ENCODE measurements around the gene ELOB.

The ELOB gene

DNA sequence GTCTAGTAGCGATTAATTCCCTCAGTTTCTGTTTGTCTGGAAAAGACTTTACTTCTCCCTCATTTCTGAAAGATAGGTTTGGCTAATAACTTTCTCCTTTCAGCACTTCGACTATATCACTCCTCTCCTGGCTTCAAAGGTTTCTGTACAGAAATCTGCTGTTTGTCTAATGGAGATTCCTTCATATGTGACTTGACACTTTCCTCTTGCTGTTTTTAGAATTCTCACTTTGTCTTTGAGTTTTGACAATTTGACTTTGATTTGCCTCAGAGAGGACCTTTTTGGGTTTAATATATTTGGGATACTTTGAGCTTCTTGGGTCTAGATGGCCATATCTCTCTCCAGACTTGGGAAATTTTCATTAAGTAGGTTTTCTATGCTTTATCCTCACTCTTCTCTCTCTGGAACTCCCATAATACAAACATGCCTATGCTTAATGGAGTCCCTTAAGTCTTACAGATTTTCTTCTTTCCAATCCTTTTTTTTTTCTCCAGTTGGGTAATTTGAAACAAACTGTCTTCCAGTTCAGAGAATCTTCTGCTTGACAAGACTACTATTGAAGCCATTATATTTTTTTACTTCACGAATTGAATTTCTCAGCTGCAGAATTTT, 32.2 kb upstream of the ELOB start:
- Histone ChIP-seq H3K27ac (ENCODE audit: insufficient read depth, low read depth, low read length, poor library complexity, severe bottlenecking) (no peak overlapping the region), H3K27me3 (ENCODE audit: control insufficient read depth, insufficient read depth, low read length, poor library complexity, severe bottlenecking) (no peaks in the 10 kb centered on the region), H3K36me3 (ENCODE audit: control insufficient read depth, insufficient read depth, low read length) (no peaks in the 10 kb centered on the region), H3K9me3 (ENCODE audit: control insufficient read depth, low read length) (no peaks in the 10 kb centered on the region), H3K4me1 (ENCODE audit: control insufficient read depth, insufficient read depth, low read length) (no peaks in the 10 kb centered on the region), H3K4me3 (ENCODE audit: insufficient read depth, low read depth, low read length) (no peak overlapping the region)
- 89 to 96% methylated on average over 3 of the region's 3 CpGs for WGBS, 2 experiments

DNA sequence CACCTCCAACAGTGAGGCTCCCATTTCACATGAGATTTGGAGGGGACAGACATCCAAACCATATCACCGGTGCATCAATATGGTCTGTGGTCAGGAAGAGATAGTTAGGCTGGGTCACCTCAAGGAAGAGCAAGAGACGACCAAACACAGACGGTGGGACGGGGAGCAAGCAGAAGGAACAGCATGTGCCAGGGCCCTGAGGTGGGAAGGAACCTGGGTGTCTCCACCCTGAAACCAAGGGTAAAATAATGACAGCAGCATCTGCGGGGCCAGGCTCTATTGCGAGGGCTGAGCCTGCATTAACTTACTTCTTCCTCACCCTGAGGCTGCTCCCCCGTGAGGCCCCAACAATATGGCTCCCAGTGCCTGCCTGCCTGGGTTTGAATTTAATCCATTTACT, 31.1 kb upstream of the ELOB start:
- no peaks in the 10 kb centered on the region for H3K36me3 ChIP-seq (ENCODE audit: control insufficient read depth, insufficient read depth, low read length)
- H3K9me3 ChIP-seq (ENCODE audit: control insufficient read depth, low read length): no peaks in the 10 kb centered on the region
- H3K4me3 ChIP-seq (ENCODE audit: insufficient read depth, low read depth, low read length): no peak overlapping the region
- no peaks in the 10 kb centered on the region for H3K4me1 ChIP-seq (ENCODE audit: control insufficient read depth, insufficient read depth, low read length)
- no peak overlapping the region for H3K27ac ChIP-seq (ENCODE audit: insufficient read depth, low read depth, low read length, poor library complexity, severe bottlenecking)
- 93% methylated on average over 7 of the region's 7 CpGs for WGBS, 2 experiments
- no peaks in the 10 kb centered on the region for H3K27me3 ChIP-seq (ENCODE audit: control insufficient read depth, insufficient read depth, low read length, poor library complexity, severe bottlenecking)

DNA sequence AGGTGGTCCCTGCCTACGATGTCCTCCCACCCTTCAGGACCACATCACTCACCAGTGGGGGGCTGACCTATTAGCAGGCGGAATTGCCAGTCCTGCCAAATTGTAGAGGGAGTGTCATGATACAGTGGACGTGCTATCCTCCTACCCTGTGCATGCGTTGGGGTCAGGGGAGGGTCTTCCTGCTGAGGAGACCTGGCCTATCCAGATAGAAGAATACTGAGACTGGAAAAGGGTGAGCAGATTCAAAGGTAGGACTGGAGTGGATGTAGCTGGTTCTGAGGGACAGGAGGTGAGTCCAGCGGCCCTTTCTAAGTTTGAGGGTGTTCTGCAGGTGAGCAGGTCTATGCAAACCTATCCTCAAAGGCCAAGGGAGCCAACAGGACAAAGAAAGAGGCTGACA, 29.2 kb upstream of the ELOB start:
- Histone ChIP-seq H3K9me3 (ENCODE audit: control insufficient read depth, low read length) (no peaks in the 10 kb centered on the region), H3K27ac (ENCODE audit: insufficient read depth, low read depth, low read length, poor library complexity, severe bottlenecking) (no peak overlapping the region), H3K36me3 (ENCODE audit: control insufficient read depth, insufficient read depth, low read length) (no peaks in the 10 kb centered on the region), H3K27me3 (ENCODE audit: control insufficient read depth, insufficient read depth, low read length, poor library complexity, severe bottlenecking) (no peaks in the 10 kb centered on the region), H3K4me3 (ENCODE audit: insufficient read depth, low read depth, low read length) (no peak overlapping the region), H3K4me1 (ENCODE audit: control insufficient read depth, insufficient read depth, low read length) (no peaks in the 10 kb centered on the region)
- 90% methylated on average over 5 of the region's 5 CpGs for WGBS, 2 experiments

DNA sequence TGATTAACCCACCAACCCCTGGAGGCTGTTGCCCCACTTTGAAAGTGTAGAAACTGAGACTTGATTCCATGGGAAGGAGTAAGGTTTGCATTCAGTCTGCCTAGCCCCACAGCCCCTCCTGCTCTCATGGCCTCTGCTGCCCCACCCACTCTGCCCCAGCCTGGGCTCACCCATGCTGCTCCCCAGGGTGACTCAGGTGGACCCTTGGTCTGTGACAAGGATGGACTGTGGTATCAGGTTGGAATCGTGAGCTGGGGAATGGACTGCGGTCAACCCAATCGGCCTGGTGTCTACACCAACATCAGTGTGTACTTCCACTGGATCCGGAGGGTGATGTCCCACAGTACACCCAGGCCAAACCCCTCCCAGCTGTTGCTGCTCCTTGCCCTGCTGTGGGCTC, 27.6 kb upstream of the ELOB start:
- Histone ChIP-seq H3K9me3 (ENCODE audit: control insufficient read depth, low read length) (no peaks in the 10 kb centered on the region), H3K4me3 (ENCODE audit: insufficient read depth, low read depth, low read length) (no peak overlapping the region), H3K36me3 (ENCODE audit: control insufficient read depth, insufficient read depth, low read length) (no peaks in the 10 kb centered on the region), H3K27ac (ENCODE audit: insufficient read depth, low read depth, low read length, poor library complexity, severe bottlenecking) (no peak overlapping the region), H3K4me1 (ENCODE audit: control insufficient read depth, insufficient read depth, low read length) (no peaks in the 10 kb centered on the region), H3K27me3 (ENCODE audit: control insufficient read depth, insufficient read depth, low read length, poor library complexity, severe bottlenecking) (no peaks in the 10 kb centered on the region)
- WGBS, 2 experiments: 89 to 95% methylated on average over 4 of the region's 4 CpGs

DNA sequence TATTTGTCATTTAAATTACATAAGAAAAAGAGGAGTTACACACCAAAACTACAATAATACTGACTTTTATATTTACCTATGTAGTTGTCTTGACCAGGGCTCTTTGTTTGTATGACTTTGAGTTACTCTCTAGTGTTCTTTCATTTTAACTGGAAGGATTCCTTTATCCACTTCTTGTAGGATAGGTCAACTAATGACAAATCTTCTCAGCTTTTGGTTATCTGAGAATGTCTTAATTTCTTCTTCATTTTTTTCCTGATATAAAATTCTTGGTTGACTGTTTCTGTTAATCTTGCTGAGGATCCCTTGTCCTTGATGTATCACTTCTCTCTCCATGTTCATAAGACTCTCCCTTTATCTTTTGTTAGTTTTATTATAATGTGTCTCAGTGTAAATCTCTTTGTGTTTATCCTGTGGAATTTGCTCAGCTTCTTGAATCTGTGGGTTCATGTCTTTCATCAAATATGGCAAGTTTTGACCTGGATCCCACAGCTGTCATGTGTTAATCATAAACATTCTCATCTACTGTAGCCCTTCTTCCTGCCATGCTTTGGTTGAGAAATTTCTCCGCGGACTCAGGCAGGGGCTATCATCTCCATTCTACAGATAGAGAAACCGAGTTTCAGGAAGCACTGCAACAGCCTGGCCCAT, 26.6 kb upstream of the ELOB start:
- Histone ChIP-seq H3K27me3 (ENCODE audit: control insufficient read depth, insufficient read depth, low read length, poor library complexity, severe bottlenecking) (no peaks in the 10 kb centered on the region), H3K4me3 (ENCODE audit: insufficient read depth, low read depth, low read length) (no peak overlapping the region), H3K9me3 (ENCODE audit: control insufficient read depth, low read length) (no peaks in the 10 kb centered on the region), H3K4me1 (ENCODE audit: control insufficient read depth, insufficient read depth, low read length) (no peaks in the 10 kb centered on the region), H3K27ac (ENCODE audit: insufficient read depth, low read depth, low read length, poor library complexity, severe bottlenecking) (no peak overlapping the region), H3K36me3 (ENCODE audit: control insufficient read depth, insufficient read depth, low read length) (no peaks in the 10 kb centered on the region)
- 88 to 94% methylated on average over 3 of the region's 3 CpGs for WGBS, 2 experiments

DNA sequence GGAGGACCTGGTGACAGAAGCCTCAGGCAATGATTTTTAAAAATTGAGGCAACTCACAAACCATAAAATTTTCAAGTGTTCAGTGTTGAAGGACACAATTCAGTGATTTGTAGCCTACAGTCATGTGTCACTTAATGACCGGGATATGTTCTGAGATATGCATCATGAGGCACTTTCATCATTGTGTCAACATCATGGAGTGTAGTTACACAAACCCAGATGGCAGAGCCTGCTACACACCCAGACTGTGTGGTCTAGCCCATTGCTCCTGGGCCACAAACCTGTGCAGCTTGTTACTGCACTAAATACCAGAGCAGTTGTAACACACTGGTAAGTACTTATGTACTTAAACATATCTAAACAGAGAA, 22.8 kb upstream of the ELOB start:
- Histone ChIP-seq H3K27ac (ENCODE audit: insufficient read depth, low read depth, low read length, poor library complexity, severe bottlenecking) (no peak overlapping the region), H3K9me3 (ENCODE audit: control insufficient read depth, low read length) (no peaks in the 10 kb centered on the region), H3K4me3 (ENCODE audit: insufficient read depth, low read depth, low read length) (no peak overlapping the region), H3K36me3 (ENCODE audit: control insufficient read depth, insufficient read depth, low read length) (no peaks in the 10 kb centered on the region), H3K4me1 (ENCODE audit: control insufficient read depth, insufficient read depth, low read length) (no peaks in the 10 kb centered on the region), H3K27me3 (ENCODE audit: control insufficient read depth, insufficient read depth, low read length, poor library complexity, severe bottlenecking) (no peaks in the 10 kb centered on the region)
- WGBS, 2 experiments: 95% methylated on average over 1 of the region's 1 CpG

DNA sequence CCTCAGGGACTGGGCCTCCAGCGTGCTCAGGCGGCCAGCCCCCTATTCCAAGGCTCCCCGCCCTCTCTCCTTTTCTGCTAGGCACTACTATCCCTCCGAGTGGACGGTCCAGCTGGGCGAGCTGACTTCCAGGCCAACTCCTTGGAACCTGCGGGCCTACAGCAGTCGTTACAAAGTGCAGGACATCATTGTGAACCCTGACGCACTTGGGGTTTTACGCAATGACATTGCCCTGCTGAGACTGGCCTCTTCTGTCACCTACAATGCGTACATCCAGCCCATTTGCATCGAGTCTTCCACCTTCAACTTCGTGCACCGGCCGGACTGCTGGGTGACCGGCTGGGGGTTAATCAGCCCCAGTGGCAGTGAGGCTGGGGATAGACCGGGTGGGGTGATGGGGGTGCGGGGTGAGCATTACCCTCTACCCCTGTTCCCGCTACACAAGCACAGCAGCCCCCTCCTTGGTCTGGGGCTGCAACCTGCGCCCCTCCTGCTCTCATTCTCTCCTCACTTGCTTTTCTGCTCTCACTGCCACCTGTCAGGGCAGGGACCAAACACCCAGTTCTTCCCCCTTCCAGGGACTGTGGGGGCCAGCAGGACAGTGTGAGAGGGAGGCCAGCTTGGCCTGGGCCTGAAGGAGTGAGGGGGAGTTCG, 22.3 kb upstream of the ELOB start:
- Histone ChIP-seq H3K27ac (ENCODE audit: insufficient read depth, low read depth, low read length, poor library complexity, severe bottlenecking) (no peak overlapping the region), H3K36me3 (ENCODE audit: control insufficient read depth, insufficient read depth, low read length) (no peaks in the 10 kb centered on the region), H3K4me1 (ENCODE audit: control insufficient read depth, insufficient read depth, low read length) (no peaks in the 10 kb centered on the region), H3K4me3 (ENCODE audit: insufficient read depth, low read depth, low read length) (no peak overlapping the region), H3K27me3 (ENCODE audit: control insufficient read depth, insufficient read depth, low read length, poor library complexity, severe bottlenecking) (no peaks in the 10 kb centered on the region), H3K9me3 (ENCODE audit: control insufficient read depth, low read length) (no peaks in the 10 kb centered on the region)
- 93% methylated on average over 20 to 21 of the region's 21 CpGs for WGBS, 2 experiments

DNA sequence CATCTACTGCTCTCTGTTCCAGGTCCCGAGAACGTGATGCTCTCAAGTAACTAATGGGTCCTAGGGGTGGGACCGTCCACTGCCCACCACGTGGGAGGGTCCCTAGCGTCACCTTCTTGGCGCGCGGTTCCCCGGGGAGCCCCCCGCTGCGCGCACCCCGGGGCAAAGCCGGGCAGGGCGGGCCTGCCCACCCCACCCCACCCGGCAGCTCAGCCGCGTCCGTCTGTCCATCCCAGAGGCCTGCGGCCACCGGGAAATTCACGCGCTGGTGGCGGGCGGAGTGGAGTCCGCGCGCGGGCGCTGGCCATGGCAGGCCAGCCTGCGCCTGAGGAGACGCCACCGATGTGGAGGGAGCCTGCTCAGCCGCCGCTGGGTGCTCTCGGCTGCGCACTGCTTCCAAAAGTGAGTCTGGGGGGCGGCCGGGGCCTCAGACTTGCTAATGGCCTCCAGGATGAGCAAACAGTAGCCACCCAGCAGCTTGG, 21.7 kb upstream of the ELOB start:
- no peaks in the 10 kb centered on the region for H3K27me3 ChIP-seq (ENCODE audit: control insufficient read depth, insufficient read depth, low read length, poor library complexity, severe bottlenecking)
- no peaks in the 10 kb centered on the region for H3K9me3 ChIP-seq (ENCODE audit: control insufficient read depth, low read length)
- no peaks in the 10 kb centered on the region for H3K36me3 ChIP-seq (ENCODE audit: control insufficient read depth, insufficient read depth, low read length)
- H3K4me3 ChIP-seq (ENCODE audit: insufficient read depth, low read depth, low read length): no peak overlapping the region
- 95 to 96% methylated on average over 39 of the region's 39 CpGs for WGBS, 2 experiments
- H3K27ac ChIP-seq (ENCODE audit: insufficient read depth, low read depth, low read length, poor library complexity, severe bottlenecking): no peak overlapping the region
- no peaks in the 10 kb centered on the region for H3K4me1 ChIP-seq (ENCODE audit: control insufficient read depth, insufficient read depth, low read length)

DNA sequence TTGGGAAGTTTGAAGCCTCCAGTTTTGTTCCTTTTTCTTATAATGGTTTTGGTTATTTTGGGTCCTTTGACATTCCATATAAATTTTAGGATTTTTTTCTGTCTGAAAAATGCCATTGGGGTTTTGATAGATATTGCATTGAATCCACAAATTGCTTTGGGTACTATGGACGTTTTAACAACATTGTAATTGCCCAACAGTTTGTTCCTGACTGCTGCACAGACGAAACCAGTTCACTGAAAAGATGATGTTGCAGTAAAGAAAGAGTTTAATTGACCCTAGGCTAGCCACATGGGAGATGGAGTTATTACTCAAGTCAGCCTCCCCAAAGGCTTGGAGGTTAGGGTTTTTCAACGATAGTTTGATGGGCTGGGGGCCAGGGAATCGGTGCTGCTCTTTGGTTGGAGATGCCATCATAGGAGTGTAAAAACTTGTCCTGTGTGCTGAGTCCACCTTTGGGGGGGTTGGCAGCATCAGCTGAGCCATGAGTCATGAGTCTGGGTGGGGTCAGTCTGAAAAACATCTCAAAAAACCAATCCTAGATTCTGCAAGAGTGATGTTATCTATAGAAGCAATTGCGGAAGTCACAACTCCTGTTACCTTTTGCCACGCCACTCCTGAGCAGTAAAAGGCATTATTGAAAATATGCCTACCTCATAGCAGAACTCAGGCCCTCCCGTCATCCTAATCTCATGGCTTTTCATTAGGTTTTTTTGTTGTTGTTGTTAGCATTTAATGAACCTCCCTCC, 18.5 kb upstream of the ELOB start:
- Histone ChIP-seq H3K4me1 (ENCODE audit: control insufficient read depth, insufficient read depth, low read length) (no peaks in the 10 kb centered on the region), H3K9me3 (ENCODE audit: control insufficient read depth, low read length) (no peaks in the 10 kb centered on the region), H3K36me3 (ENCODE audit: control insufficient read depth, insufficient read depth, low read length) (no peaks in the 10 kb centered on the region), H3K27me3 (ENCODE audit: control insufficient read depth, insufficient read depth, low read length, poor library complexity, severe bottlenecking) (no peaks in the 10 kb centered on the region), H3K27ac (ENCODE audit: insufficient read depth, low read depth, low read length, poor library complexity, severe bottlenecking) (no peak overlapping the region), H3K4me3 (ENCODE audit: insufficient read depth, low read depth, low read length) (no peak overlapping the region)
- 84 to 91% methylated on average over 6 to 7 of the region's 7 CpGs for WGBS, 2 experiments

DNA sequence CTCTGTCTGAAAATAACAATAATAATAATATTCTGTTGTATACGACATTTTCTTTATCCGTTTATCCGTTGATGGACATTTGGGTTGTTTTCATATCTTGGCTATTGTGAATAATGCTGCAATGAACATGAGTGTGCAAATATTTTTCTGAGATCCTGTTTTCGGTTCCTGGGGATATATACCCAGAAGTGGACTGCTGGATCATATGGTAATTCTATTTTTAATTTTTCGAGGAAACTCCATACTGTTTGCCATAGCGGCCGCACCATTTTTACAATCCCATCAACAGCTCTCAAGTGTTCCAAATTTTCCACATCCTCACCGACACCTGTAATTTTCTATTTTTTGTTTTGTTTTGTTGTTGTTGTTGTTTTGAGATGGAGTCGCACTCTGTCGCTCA, 15.9 kb upstream of the ELOB start:
- H3K4me3 ChIP-seq (ENCODE audit: insufficient read depth, low read depth, low read length): no peak overlapping the region
- 92 to 95% methylated on average over 9 to 10 of the region's 10 CpGs for WGBS, 2 experiments
- no peaks in the 10 kb centered on the region for H3K36me3 ChIP-seq (ENCODE audit: control insufficient read depth, insufficient read depth, low read length)
- H3K9me3 ChIP-seq (ENCODE audit: control insufficient read depth, low read length): no peaks in the 10 kb centered on the region
- no peaks in the 10 kb centered on the region for H3K4me1 ChIP-seq (ENCODE audit: control insufficient read depth, insufficient read depth, low read length)
- no peaks in the 10 kb centered on the region for H3K27me3 ChIP-seq (ENCODE audit: control insufficient read depth, insufficient read depth, low read length, poor library complexity, severe bottlenecking)
- no peak overlapping the region for H3K27ac ChIP-seq (ENCODE audit: insufficient read depth, low read depth, low read length, poor library complexity, severe bottlenecking)

Data from ectodermal cell (in vitro differentiated cells).